A549 (cell line): ENCODE results near the gene PTPRN2.

Experiments
- RAD21 ChIP-seq, 2 experiments: fragments of >200 bp in 1 of 2; sonication (Bioruptor Twin) in 1 of 2; formaldehyde crosslinking in 1 of 2; IDR thresholded peaks in 1 of 2; conservative IDR thresholded peaks in 1 of 2; 2 replicates in 1 of 2; 3 replicates in 1 of 2; pipeline ENCODE4 v1.6.1; 2012 to 2018; ENCODE audit warnings: inconsistent platforms in 1 of 2
- TF ChIP-seq, protein P1 (sequence below): fragments of >200 bp; sonication (Bioruptor Twin); formaldehyde crosslinking; IDR thresholded peaks from 3 replicates; pipeline ENCODE4 v1.5.1; 2016
- TF ChIP-seq, protein P2 (sequence below): IDR thresholded peaks from 2 replicates; pipeline ENCODE4 v1.6.1; 2012

DNA sequence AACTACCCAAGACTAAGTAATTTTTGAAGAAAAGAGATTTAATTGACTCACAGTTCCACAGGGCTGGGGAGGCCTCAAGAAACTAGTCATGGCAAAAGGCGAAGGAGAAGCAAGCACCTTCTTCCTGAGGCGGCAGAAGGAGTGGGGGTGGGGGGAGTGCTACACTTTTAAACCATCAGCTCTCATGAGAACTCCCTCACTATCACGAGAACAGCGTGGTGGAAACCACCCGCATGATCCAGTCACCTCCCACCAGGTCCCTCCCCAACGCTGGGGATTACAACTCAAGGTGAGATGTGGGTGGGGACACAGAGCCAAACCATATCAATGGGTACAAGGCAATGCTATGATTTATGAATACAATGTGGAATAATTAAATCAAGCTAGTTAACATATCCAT is 241.9 kb downstream of the PTPRN2 start:
- TF ChIP-seq, protein P1, sequence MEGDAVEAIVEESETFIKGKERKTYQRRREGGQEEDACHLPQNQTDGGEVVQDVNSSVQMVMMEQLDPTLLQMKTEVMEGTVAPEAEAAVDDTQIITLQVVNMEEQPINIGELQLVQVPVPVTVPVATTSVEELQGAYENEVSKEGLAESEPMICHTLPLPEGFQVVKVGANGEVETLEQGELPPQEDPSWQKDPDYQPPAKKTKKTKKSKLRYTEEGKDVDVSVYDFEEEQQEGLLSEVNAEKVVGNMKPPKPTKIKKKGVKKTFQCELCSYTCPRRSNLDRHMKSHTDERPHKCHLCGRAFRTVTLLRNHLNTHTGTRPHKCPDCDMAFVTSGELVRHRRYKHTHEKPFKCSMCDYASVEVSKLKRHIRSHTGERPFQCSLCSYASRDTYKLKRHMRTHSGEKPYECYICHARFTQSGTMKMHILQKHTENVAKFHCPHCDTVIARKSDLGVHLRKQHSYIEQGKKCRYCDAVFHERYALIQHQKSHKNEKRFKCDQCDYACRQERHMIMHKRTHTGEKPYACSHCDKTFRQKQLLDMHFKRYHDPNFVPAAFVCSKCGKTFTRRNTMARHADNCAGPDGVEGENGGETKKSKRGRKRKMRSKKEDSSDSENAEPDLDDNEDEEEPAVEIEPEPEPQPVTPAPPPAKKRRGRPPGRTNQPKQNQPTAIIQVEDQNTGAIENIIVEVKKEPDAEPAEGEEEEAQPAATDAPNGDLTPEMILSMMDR: no peak
- TF ChIP-seq, protein P2, sequence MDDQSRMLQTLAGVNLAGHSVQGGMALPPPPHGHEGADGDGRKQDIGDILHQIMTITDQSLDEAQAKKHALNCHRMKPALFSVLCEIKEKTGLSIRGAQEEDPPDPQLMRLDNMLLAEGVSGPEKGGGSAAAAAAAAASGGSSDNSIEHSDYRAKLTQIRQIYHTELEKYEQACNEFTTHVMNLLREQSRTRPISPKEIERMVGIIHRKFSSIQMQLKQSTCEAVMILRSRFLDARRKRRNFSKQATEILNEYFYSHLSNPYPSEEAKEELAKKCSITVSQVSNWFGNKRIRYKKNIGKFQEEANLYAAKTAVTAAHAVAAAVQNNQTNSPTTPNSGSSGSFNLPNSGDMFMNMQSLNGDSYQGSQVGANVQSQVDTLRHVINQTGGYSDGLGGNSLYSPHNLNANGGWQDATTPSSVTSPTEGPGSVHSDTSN: no peak
- TF ChIP-seq RAD21 (conservative IDR thresholded peaks at IDR 0.05 in 1 of 2, IDR thresholded peaks at IDR 0.05 in 1 of 2): no peak
